HCT116 (cell line): ENCODE measurements around the gene DUSP16.

Source experiments
- CTCF ChIP-seq, 3 experiments: fragments of 200-600 bp in 1 of 3; sonication (generic) in 1 of 3; IDR thresholded peaks in 2 of 3; conservative IDR thresholded peaks in 1 of 3; 2 replicates each; pipeline ENCODE4 v1.5.1; 2012 to 2017; ENCODE audit warnings: low read depth in 2 of 3, low read length in 2 of 3, antibody characterized with exemption in 1 of 3, borderline replicate concordance in 1 of 3, control low read depth in 1 of 3, mild to moderate bottlenecking in 1 of 3, mixed read lengths in 1 of 3, mixed run types in 1 of 3, moderate library complexity in 1 of 3; ENCODE audit not compliant: insufficient read depth in 1 of 3
- EZH2phosphoT487 ChIP-seq: fragments of 200-600 bp; IDR thresholded peaks from 2 replicates; pipeline ENCODE4 v1.6.1; 2018; ENCODE audit warnings: antibody characterized with exemption, borderline replicate concordance
- POLR2A ChIP-seq: IDR thresholded peaks from 2 replicates; pipeline ENCODE4 v1.7.0; 2011; ENCODE audit warnings: borderline replicate concordance; ENCODE audit not compliant: insufficient read depth, insufficient read length; ENCODE audit errors: extremely low read depth
- POLR2AphosphoS5 ChIP-seq: IDR thresholded peaks from 2 replicates; pipeline ENCODE4 v1.6.1; 2011; ENCODE audit warnings: mild to moderate bottlenecking, low read depth, low read length, moderate library complexity
- RAD21 ChIP-seq: IDR thresholded peaks from 2 replicates; pipeline ENCODE4 v1.6.1; 2012; ENCODE audit warnings: low read depth, mild to moderate bottlenecking
- SP1 ChIP-seq: IDR thresholded peaks from 2 replicates; pipeline ENCODE4 v1.6.1; 2012; ENCODE audit warnings: low read depth
- SRF ChIP-seq: IDR thresholded peaks from 2 replicates; pipeline ENCODE4 v1.6.1; 2012; ENCODE audit warnings: low read depth
- YY1 ChIP-seq: IDR thresholded peaks from 2 replicates; pipeline ENCODE4 v1.6.1; 2011; ENCODE audit warnings: low read length, low read depth, moderate library complexity, mild to moderate bottlenecking; ENCODE audit not compliant: insufficient replicate concordance; ENCODE audit errors: extremely low read depth
- ZBTB33 ChIP-seq: IDR thresholded peaks from 2 replicates; pipeline ENCODE4 v1.6.1; 2011; ENCODE audit warnings: mild to moderate bottlenecking, low read length, moderate library complexity; ENCODE audit not compliant: insufficient replicate concordance; ENCODE audit errors: extremely low read depth
- ZFX ChIP-seq: fragments of 450-650 bp; IDR thresholded peaks from 2 replicates; pipeline ENCODE4 v1.6.1; 2017
- TF ChIP-seq, protein P1 (sequence below): IDR thresholded peaks from 2 replicates; pipeline ENCODE4 v1.6.1; 2012; ENCODE audit warnings: low read depth
- TF ChIP-seq, protein P2 (sequence below): IDR thresholded peaks from 2 replicates; pipeline ENCODE4 v1.6.1; 2012

DNA sequence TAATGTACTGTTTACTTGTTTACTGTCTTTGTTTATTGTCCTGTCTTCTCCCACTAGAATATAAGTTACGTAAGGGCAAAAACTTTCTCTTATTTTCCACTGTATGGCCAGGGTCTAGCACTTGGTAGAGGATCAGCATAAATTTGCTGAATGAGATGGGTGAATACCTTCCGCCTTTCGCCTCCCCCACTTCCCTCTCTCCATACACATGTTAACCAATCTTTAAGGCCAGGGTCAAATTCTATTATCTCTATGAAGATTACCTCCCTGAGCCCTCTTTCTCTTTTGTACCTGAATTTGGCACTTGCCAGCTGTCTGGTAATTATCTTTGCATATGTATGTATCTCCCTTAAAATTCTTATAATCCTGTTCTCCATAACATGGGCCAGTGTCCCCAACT, 4.9 kb downstream of the DUSP16 start:
- TF ChIP-seq SP1 (no peak), EZH2phosphoT487 (no peak), POLR2AphosphoS5 (no peak), CTCF (IDR thresholded peaks at IDR 0.05 in 2 of 3, conservative IDR thresholded peaks at IDR 0.05 in 1 of 3; ENCODE audit: borderline replicate concordance in 1 of 3, insufficient read depth in 1 of 3, low read depth in 2 of 3, low read length in 2 of 3) (no peak), YY1 (no peak), ZBTB33 (no peak), ZFX (no peak), RAD21 (no peak), POLR2A (no peak), SRF (no peak)
- TF ChIP-seq, protein P1, sequence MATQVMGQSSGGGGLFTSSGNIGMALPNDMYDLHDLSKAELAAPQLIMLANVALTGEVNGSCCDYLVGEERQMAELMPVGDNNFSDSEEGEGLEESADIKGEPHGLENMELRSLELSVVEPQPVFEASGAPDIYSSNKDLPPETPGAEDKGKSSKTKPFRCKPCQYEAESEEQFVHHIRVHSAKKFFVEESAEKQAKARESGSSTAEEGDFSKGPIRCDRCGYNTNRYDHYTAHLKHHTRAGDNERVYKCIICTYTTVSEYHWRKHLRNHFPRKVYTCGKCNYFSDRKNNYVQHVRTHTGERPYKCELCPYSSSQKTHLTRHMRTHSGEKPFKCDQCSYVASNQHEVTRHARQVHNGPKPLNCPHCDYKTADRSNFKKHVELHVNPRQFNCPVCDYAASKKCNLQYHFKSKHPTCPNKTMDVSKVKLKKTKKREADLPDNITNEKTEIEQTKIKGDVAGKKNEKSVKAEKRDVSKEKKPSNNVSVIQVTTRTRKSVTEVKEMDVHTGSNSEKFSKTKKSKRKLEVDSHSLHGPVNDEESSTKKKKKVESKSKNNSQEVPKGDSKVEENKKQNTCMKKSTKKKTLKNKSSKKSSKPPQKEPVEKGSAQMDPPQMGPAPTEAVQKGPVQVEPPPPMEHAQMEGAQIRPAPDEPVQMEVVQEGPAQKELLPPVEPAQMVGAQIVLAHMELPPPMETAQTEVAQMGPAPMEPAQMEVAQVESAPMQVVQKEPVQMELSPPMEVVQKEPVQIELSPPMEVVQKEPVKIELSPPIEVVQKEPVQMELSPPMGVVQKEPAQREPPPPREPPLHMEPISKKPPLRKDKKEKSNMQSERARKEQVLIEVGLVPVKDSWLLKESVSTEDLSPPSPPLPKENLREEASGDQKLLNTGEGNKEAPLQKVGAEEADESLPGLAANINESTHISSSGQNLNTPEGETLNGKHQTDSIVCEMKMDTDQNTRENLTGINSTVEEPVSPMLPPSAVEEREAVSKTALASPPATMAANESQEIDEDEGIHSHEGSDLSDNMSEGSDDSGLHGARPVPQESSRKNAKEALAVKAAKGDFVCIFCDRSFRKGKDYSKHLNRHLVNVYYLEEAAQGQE: no peak
- TF ChIP-seq, protein P2, sequence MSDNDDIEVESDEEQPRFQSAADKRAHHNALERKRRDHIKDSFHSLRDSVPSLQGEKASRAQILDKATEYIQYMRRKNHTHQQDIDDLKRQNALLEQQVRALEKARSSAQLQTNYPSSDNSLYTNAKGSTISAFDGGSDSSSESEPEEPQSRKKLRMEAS: no peak
